KMS-11 (cell line): ENCODE results near the gene CDY2A.
"Not testable (repeated sequence)": the region's sequence is repeated elsewhere in the genome, so short reads cannot be mapped to it uniquely, and the experiment has no call there.

Source experiments
- H2AFZ ChIP-seq: fragments of 200-600 bp; sonication (generic); 2 replicates; pipeline ENCODE4 v1.6.1; 2016; ENCODE audit warnings: antibody characterized with exemption, mixed run types, low read depth
- H3K27ac ChIP-seq: fragments of 200-600 bp; sonication (generic); 2 replicates; pipeline ENCODE4 v1.6.1; 2016; ENCODE audit warnings: mild to moderate bottlenecking, mixed run types
- H3K27me3 ChIP-seq: fragments of 200-600 bp; sonication (generic); 2 replicates; pipeline ENCODE4 v1.6.1; 2017; ENCODE audit warnings: mild to moderate bottlenecking, low read depth, mixed run types, moderate library complexity; ENCODE audit not compliant: insufficient read depth
- H3K36me3 ChIP-seq: fragments of 200-600 bp; sonication (generic); 2 replicates; pipeline ENCODE4 v1.6.1; 2017; ENCODE audit warnings: mild to moderate bottlenecking, mixed run types; ENCODE audit not compliant: insufficient read depth
- H3K4me1 ChIP-seq: fragments of 200-600 bp; sonication (generic); 2 replicates; pipeline ENCODE4 v1.6.1; 2016; ENCODE audit warnings: mild to moderate bottlenecking, low read depth, mixed run types; ENCODE audit not compliant: poor library complexity, severe bottlenecking
- H3K4me2 ChIP-seq: fragments of 200-600 bp; sonication (generic); 2 replicates; pipeline ENCODE4 v1.7.0; 2016; ENCODE audit warnings: mild to moderate bottlenecking, mixed run types
- H3K4me3 ChIP-seq: fragments of 200-600 bp; sonication (generic); IDR thresholded peaks from 2 replicates; pipeline ENCODE4 v1.6.1; 2017; ENCODE audit warnings: low read depth, low read length, mixed read lengths; ENCODE audit not compliant: insufficient read depth
- H3K79me2 ChIP-seq: fragments of 200-600 bp; sonication (generic); 2 replicates; pipeline ENCODE4 v1.6.1; 2016; ENCODE audit warnings: low read depth, mixed run types; ENCODE audit not compliant: insufficient read depth
- H3K9ac ChIP-seq: fragments of 200-600 bp; sonication (generic); 2 replicates; pipeline ENCODE4 v1.6.1; 2016; ENCODE audit warnings: mild to moderate bottlenecking, mixed run types
- H4K20me1 ChIP-seq: fragments of 200-600 bp; sonication (generic); 2 replicates; pipeline ENCODE4 v1.6.1; 2016; ENCODE audit warnings: mild to moderate bottlenecking, mixed run types; ENCODE audit not compliant: insufficient read depth

Gene CDY2A

DNA sequence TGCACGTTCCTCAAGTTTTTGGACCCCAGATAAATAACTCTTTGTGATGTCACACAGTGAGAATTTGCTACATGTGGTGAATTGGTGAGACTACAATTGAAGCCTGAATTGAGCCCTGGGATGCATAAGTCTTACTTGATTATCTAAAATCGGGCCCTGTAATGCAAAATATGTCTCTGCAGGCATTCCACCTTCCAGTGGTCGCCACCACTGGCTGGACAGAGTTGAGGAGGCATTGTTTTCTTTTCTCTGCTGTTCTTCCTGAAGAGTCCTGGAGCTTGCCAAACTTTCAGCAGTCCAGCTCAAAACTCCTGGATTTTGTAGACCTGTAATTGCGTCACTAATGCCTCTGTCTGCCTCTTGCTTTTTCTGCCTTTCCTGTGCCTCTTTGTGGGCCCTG, 23.5 kb downstream of the CDY2A start:
- H3K4me3 ChIP-seq, H4K20me1 ChIP-seq, H3K36me3 ChIP-seq, H3K79me2 ChIP-seq, H3K4me2 ChIP-seq, H3K27me3 ChIP-seq, H3K4me1 ChIP-seq, H3K27ac ChIP-seq, H2AFZ ChIP-seq, H3K9ac ChIP-seq: not testable (repeated sequence)

DNA sequence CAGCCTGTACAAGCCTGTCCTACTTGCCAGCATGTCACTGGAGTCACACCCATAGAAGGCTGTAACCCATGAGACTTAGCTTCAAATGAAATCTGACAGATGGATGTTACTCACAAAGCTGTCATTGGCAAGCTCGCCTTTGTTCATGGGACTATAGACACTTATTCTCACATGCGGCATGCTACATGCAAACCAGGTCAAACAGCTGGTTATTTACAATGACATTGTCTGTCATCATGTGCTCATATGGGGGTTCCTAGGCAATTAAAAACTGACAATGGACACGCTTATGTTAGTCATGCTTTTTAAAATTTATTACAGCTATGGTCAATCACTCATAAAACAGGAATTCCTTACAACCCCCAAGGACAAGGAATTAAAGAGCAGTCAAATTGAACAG, 30.9 kb downstream of the CDY2A start:
- not testable (repeated sequence) for H4K20me1 ChIP-seq, H3K4me3 ChIP-seq, H3K27me3 ChIP-seq, H2AFZ ChIP-seq, H3K79me2 ChIP-seq, H3K9ac ChIP-seq, H3K36me3 ChIP-seq, H3K4me1 ChIP-seq, H3K27ac ChIP-seq, H3K4me2 ChIP-seq

DNA sequence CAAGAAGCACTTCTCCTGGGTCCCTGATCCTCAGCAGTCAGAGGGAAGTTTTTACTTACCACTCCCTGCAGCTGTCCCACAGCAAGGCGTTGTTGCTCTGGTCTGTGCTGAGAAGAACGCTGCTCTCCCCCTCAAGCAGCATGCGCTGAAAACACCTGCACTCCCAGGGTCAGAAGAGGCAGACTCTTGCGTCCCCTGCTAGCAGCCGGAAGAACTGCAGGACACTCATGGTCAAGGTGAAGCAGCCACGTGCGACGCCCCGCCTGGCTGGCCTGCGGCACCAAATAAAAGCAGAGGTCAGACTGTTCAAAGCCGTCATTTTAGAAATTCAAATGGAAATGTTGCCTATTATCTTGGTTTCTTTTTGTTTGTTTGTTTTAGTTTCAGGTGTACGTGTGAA, 47.9 kb downstream of the CDY2A start:
- not testable (repeated sequence) for H3K27ac ChIP-seq, H3K9ac ChIP-seq, H3K4me2 ChIP-seq, H3K79me2 ChIP-seq, H3K27me3 ChIP-seq, H2AFZ ChIP-seq, H3K4me3 ChIP-seq, H3K4me1 ChIP-seq, H3K36me3 ChIP-seq, H4K20me1 ChIP-seq
